Esophagus squamous epithelium (tissue), 4 donors: ENCODE data around the gene CTIF.

Source experiments
- CTCF ChIP-seq, 6 experiments: fragments of 450-650 bp in 4 of 6; fragments of 200-600 bp in 2 of 6; sonication (generic) in 2 of 6; IDR thresholded peaks; one replicate each; pipeline ENCODE4 v1.5.1; 2016 to 2019; ENCODE audit warnings: antibody characterized with exemption in 6 of 6, mild to moderate bottlenecking in 4 of 6, moderate library complexity in 4 of 6
- POLR2A ChIP-seq, 4 donors: fragments of 450-650 bp; IDR thresholded peaks; one replicate each; pipeline ENCODE4 v1.6.1; 2017; ENCODE audit warnings: antibody characterized with exemption in 4 of 4, mild to moderate bottlenecking in 4 of 4, moderate library complexity in 3 of 4

DNA sequence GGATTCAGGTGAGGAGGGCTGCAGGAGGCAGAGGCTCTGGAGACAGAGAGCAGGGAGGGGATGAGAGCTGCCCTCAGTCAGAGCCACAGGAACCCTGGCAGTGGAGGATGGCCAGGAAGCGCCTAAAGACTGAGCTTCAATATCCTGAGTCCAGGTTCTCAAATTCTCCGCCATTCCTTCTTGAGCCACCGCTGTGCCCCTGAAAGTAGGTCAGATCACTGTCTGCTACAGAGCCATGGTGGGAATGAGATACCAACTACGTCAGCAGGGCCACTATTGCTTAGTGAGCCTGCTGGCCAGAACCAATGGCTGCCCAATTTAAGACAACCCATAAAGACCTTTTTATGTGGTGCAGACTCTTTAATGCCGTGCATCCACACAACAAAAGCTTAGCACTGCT is 155.5 kb downstream of the CTIF start:
- no peak for TF ChIP-seq CTCF (IDR thresholded peaks at IDR 0.05)
- no peak for TF ChIP-seq POLR2A (IDR thresholded peaks at IDR 0.05)
